ENCODE data around the gene TMEM187. TPM values are rescaled to one million over a fixed set of nuclear protein-coding genes. Genes with fewer than 3 reads are reported as not detected.
A peak's percentile ranks its signal among the peaks of the same experiment; 100 is the strongest.

The TMEM187 gene
- total and polyA plus RNA-seq, 2 experiments from 2014 or later: 8.7 to 12.1 TPM

DNA sequence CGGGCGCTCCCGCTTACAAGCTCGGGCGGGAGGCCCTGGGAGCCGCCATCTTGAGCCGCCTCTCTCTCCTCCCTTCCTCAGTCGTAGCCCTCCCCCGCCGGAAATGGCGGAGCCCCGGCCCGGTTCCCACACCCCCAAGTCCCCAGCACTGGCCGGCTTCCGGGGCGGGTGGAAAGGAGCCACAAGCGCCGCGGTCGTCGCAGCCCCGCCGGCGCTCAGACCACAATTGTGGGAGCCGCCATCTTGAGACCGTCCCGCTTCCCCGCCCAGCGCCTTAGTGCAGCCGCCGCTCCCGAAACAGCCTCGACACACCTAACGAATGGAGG lies 1.5 kb upstream of the TMEM187 start:
- Histone ChIP-seq H3K27ac (peak overlapping the region; percentile 100), H3K36me3 (replicated peaks; ENCODE audit: insufficient read depth, low read depth) (no peaks in the 10 kb centered on the region), H3K79me2 (peaks cover 63% of the 10 kb centered on the region), H4K20me1 (ENCODE audit: insufficient read depth, poor library complexity, severe bottlenecking) (peaks cover 34% of the 10 kb centered on the region), H3K9me3 (ENCODE audit: low read depth) (no peaks in the 10 kb centered on the region), H3K4me2 (peak overlapping the region; percentile 86), H3K4me3 (peak overlapping the region; percentile 85), H3K27me3 (no peaks in the 10 kb centered on the region), H3K4me1 (ENCODE audit: insufficient read depth) (peaks cover 27% of the 10 kb centered on the region), H2AFZ (peak overlapping the region; percentile 75), H3K9me2 (replicated peaks; ENCODE audit: insufficient read depth) (no peaks in the 10 kb centered on the region)
- no peak for TF ChIP-seq EZH2 (IDR thresholded peaks at IDR 0.05; ENCODE audit: borderline replicate concordance)
- DNase-seq (ENCODE audit: low spot score): peak; percentile 90
- WGBS (ENCODE audit: low lambda C conversion rate, missing lambda C conversion rate): 46% methylated on average over 24 of the region's 34 CpGs

DNA sequence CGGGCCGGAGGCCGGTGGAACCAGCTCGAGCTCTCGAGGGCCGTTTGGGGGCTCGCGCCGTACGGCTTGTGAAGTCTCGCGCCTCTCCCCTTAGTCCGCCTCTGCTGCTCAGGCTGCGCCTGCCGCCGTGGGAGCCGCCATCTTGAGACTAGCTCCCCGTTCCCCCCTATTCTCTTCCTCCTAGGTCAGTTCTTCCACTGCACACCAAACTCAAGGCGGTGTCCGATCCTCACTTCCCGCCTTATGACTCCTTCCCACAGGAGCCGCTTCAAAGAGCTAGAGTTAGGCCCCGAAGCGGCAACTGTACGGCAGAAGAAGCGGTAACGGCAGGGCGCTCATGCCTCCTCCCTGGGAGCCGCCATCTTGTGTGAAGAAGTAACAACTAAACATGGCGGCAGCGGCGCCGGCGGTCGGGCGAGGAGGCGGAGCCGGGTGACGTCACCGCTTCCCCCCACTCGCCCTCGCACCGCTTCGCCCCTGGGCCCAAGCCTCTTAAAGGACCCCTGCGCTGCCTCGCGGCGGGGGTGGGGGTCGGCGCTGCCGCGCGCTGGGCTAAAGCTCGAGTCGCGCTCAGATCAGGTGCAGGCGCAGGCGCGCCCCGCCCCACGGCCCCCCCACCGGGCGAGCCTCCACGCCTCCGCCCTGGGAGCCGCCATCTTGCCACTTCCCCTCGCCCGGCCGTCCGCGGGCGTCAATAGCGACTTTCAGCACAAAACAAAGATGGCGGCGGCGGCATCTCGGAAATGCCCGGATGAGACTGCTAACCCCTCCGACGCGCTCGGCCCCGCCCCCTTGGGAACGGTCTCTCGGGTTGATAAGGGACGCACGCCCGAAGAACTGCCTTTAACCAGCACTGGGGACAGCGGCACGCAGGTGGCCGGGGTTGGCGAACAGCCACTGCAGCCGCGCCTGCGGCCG lies 845 bp upstream of the TMEM187 start, which contains the start of gene HCFC1:
Gene HCFC1 (minus strand): TSS at position 369 of the 918 bp plus-strand sequence. CDS start 978 bp downstream, outside the sequence.
- no peaks in the 10 kb centered on the region for H3K27me3 ChIP-seq
- H3K4me3 ChIP-seq: peak within 1 kb of the TSS; percentile 85
- peak within 1 kb of the TSS; percentile 100 for H3K27ac ChIP-seq
- peak; percentile 93 for DNase-seq (ENCODE audit: low spot score)
- WGBS (ENCODE audit: low lambda C conversion rate, missing lambda C conversion rate): 46% methylated on average over 69 of the region's 96 CpGs
- H3K4me2 ChIP-seq: peak within 1 kb of the TSS; percentile 86
- peak within 1 kb of the TSS; percentile 75 for H2AFZ ChIP-seq
- H3K9me2 ChIP-seq (replicated peaks; ENCODE audit: insufficient read depth): no peaks in the 10 kb centered on the region
- no peaks in the 10 kb centered on the region for H3K36me3 ChIP-seq (replicated peaks; ENCODE audit: insufficient read depth, low read depth)
- H3K9me3 ChIP-seq (ENCODE audit: low read depth): no peaks in the 10 kb centered on the region
- TF ChIP-seq EZH2 (IDR thresholded peaks at IDR 0.05; ENCODE audit: borderline replicate concordance): no peak
- no peak for TF ChIP-seq EZH2phosphoT487 (IDR thresholded peaks at IDR 0.05; ENCODE audit: low read depth, severe bottlenecking, unreplicated experiment)
- TF ChIP-seq, protein P1, sequence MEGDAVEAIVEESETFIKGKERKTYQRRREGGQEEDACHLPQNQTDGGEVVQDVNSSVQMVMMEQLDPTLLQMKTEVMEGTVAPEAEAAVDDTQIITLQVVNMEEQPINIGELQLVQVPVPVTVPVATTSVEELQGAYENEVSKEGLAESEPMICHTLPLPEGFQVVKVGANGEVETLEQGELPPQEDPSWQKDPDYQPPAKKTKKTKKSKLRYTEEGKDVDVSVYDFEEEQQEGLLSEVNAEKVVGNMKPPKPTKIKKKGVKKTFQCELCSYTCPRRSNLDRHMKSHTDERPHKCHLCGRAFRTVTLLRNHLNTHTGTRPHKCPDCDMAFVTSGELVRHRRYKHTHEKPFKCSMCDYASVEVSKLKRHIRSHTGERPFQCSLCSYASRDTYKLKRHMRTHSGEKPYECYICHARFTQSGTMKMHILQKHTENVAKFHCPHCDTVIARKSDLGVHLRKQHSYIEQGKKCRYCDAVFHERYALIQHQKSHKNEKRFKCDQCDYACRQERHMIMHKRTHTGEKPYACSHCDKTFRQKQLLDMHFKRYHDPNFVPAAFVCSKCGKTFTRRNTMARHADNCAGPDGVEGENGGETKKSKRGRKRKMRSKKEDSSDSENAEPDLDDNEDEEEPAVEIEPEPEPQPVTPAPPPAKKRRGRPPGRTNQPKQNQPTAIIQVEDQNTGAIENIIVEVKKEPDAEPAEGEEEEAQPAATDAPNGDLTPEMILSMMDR (IDR thresholded peaks at IDR 0.05; ENCODE audit: poor library complexity): no peak
- peaks cover 32% of the 10 kb centered on the region for H4K20me1 ChIP-seq (ENCODE audit: insufficient read depth, poor library complexity, severe bottlenecking)
- H3K4me1 ChIP-seq (ENCODE audit: insufficient read depth): peaks cover 27% of the 10 kb centered on the region
- peaks cover 61% of the 10 kb centered on the region for H3K79me2 ChIP-seq

DNA sequence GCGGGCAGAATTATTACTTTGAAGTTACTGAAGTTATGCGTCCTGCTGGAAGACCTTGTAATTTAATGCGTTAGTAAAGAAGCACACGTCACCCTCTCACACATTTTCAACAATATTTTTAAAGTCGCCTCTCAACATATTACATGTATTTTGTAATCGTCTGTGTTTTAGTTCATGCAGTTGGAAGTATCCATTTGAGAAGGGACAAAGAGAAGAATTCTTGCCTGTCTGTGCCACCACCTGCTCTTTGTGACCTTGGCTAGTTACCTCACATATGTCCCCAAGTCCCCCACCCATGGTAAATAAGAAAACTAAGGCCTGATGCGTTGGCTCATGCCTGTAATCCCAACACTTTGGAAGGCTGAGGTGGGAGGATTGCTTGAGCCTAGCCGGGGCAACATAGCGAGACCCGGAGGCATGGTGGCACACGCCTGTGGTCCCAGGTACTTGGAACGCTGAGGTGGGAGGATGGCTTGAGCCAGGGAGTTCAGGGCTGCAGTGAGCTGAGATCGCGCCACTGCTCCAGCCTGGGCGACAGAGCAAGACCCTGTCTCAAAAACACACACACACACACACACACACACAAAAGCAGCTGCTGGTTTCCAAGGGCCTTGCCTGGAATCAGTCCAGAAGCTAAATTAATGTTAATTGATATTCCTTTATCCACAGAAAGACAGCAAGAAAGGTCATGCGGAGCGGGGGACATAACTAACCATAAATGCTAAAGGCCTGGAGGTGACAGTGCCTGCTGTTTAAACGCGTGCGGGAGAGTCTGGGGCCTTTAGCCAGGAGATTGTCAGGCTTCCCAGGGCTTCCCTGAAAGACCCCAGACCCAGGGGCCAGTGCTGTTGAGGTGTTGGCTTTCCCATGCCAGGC lies 811 bp downstream of the TMEM187 start:
- DNase-seq (ENCODE audit: low spot score): no peak
- no peaks in the 10 kb centered on the region for H3K36me3 ChIP-seq (replicated peaks; ENCODE audit: insufficient read depth, low read depth)
- no peak for TF ChIP-seq EZH2 (IDR thresholded peaks at IDR 0.05; ENCODE audit: borderline replicate concordance)
- TF ChIP-seq, protein P1 (IDR thresholded peaks at IDR 0.05; ENCODE audit: poor library complexity): no peak
- no peak for TF ChIP-seq EZH2phosphoT487 (IDR thresholded peaks at IDR 0.05; ENCODE audit: low read depth, severe bottlenecking, unreplicated experiment)

More for the DNA sequence above, 811 bp downstream of the TMEM187 start:
- H3K27me3 ChIP-seq: no peaks in the 10 kb centered on the region
- H3K9me2 ChIP-seq (replicated peaks; ENCODE audit: insufficient read depth): no peaks in the 10 kb centered on the region
- H3K9me3 ChIP-seq (ENCODE audit: low read depth): no peaks in the 10 kb centered on the region
- peaks cover 21% of the 10 kb centered on the region for H3K4me1 ChIP-seq (ENCODE audit: insufficient read depth)
- 67% methylated on average over 20 of the region's 20 CpGs for WGBS (ENCODE audit: low lambda C conversion rate, missing lambda C conversion rate)
- peak overlapping the region; percentile 75 for H3K4me2 ChIP-seq
- peaks cover 18% of the 10 kb centered on the region for H4K20me1 ChIP-seq (ENCODE audit: insufficient read depth, poor library complexity, severe bottlenecking)
- no peak overlapping the region for H2AFZ ChIP-seq
- H3K27ac ChIP-seq: peak overlapping the region; percentile 100
- peaks cover 45% of the 10 kb centered on the region for H3K79me2 ChIP-seq
- peak overlapping the region; percentile 47 for H3K4me3 ChIP-seq
